ENCODE data around the gene ZNF644.

- TF ChIP-seq CTCF (conservative IDR thresholded peaks at IDR 0.05 in 1 of 2, IDR thresholded peaks at IDR 0.05 in 1 of 2; ENCODE audit: extremely low read depth in 1 of 2, insufficient read depth in 1 of 2, low read depth in 1 of 2, low read length in 2 of 2) (no peak), EZH2 (IDR thresholded peaks at IDR 0.05; ENCODE audit: borderline replicate concordance, low read length) (no peak)
These were observed 35.9 kb upstream of the ZNF644 start for GRCh38 chr1:91057784-91058183.

All from mammary epithelial cell (primary cell).